ENCODE measurements around the gene GLOD4.

GRCh38 chr17:767076-767475, 15.0 kb downstream of the GLOD4 start:
- TF ChIP-seq MAX (IDR thresholded peaks at IDR 0.05; ENCODE audit: low read depth, low read length) (no peak), NFXL1 (IDR thresholded peaks at IDR 0.05; ENCODE audit: borderline replicate concordance) (no peak), SMC3 (IDR thresholded peaks at IDR 0.05; ENCODE audit: borderline replicate concordance, low read length) (no peak)

Measured in GM12878 (cell line).